Choroid plexus epithelial cell (primary cell): ENCODE results near the gene FGFR2.

ENCODE experiments used
- DNase-seq: peaks from one replicate; pipeline ENCODE4 v3.0.0-alpha.2; 2010; ENCODE audit warnings: low read depth
- H3K4me3 ChIP-seq: 2 replicates; pipeline ENCODE4 v1.5.1; 2011; ENCODE audit warnings: low read depth, mild to moderate bottlenecking, control low read depth, low read length, moderate library complexity
- CTCF ChIP-seq: conservative IDR thresholded peaks from 2 replicates; pipeline ENCODE4 v1.5.1; 2011; ENCODE audit warnings: low read depth, mild to moderate bottlenecking, control low read depth, inconsistent platforms, low read length, moderate library complexity

The FGFR2 gene

GRCh38 chr10:121578298-121578697 is 19.9 kb downstream of the FGFR2 start:
- no peak for TF ChIP-seq CTCF
- H3K4me3 ChIP-seq, result no peak overlapping the region
- DNase-seq, result no peak

GRCh38 chr10:121577568-121577967 is 20.7 kb downstream of the FGFR2 start:
- no peak overlapping the region for H3K4me3 ChIP-seq
- no peak for TF ChIP-seq CTCF
- DNase-seq, result no peak

- H3K4me3 ChIP-seq, result no peak overlapping the region
- no peak for TF ChIP-seq CTCF
- no peak for DNase-seq
Measured at GRCh38 chr10:121576139-121576538, 22.1 kb downstream of the FGFR2 start.

- H3K4me3 ChIP-seq, result no peak overlapping the region
- no peak for TF ChIP-seq CTCF
- no peak for DNase-seq
Measured at GRCh38 chr10:121574519-121575166, 23.6 kb downstream of the FGFR2 start.

GRCh38 chr10:121573538-121573941 is 24.7 kb downstream of the FGFR2 start:
- no peak for TF ChIP-seq CTCF
- H3K4me3 ChIP-seq, result no peak overlapping the region
- DNase-seq, result no peak

- no peak overlapping the region for H3K4me3 ChIP-seq
- no peak for TF ChIP-seq CTCF
- no peak for DNase-seq
Measured at GRCh38 chr10:121572859-121573537, 25.2 kb downstream of the FGFR2 start.

GRCh38 chr10:121570315-121570714 is 27.9 kb downstream of the FGFR2 start:
- no peak for TF ChIP-seq CTCF
- H3K4me3 ChIP-seq, result no peak overlapping the region
- no peak for DNase-seq
